Endometrial microvascular endothelial cells (primary cell): ENCODE measurements around the gene TOMM20. TPM values are rescaled to one million over a fixed set of nuclear protein-coding genes. Genes with fewer than 3 reads are reported as not detected.
"Not testable (repeated sequence)": the region's sequence is repeated elsewhere in the genome, so short reads cannot be mapped to it uniquely, and the experiment has no call there.

Source experiments
- in situ Hi-C: cut with HindIII; loops from 2 replicates; pipeline ENCODE4 v1.10.0; 2017; ENCODE audit warnings: low sequenced_read_pairs, low pct_unique_long_range_greater_than_20kb; ENCODE audit errors: inconsistent ontology term
- total RNA-seq: library from RNA; depleted of rRNA; stranded (reverse); fragments of >200 nt; gene quantifications from one replicate; pipeline ENCODE4 v1.2.3, GENCODE V29; 2015; ENCODE audit errors: inconsistent ontology term

The TOMM20 gene
- total RNA-seq: 80.5 TPM

GRCh38 chr1:235128456-235129328 lies at the start of gene TOMM20:
Gene TOMM20, minus strand, starts transcription at chr1:235128837. Its CDS starts 122 bp downstream, at chr1:235128715.
- in situ Hi-C loops: no loop called here

GRCh38 chr1:235176486-235176885 lies 47.8 kb upstream of the TOMM20 start:
- in situ Hi-C loops: no loop called here

GRCh38 chr1:235169986-235170385 lies 41.3 kb upstream of the TOMM20 start:
- in situ Hi-C loops: no loop called here

- in situ Hi-C loops: no loop called here
These were observed 39.7 kb upstream of the TOMM20 start for GRCh38 chr1:235168375-235168774.

- in situ Hi-C loops: no loop called here
These were observed 33.2 kb upstream of the TOMM20 start for GRCh38 chr1:235161685-235162327.

GRCh38 chr1:235160957-235161684 lies 32.5 kb upstream of the TOMM20 start, which contains the start of gene RBM34:
Gene RBM34, minus strand, starts transcription at chr1:235161250. Its CDS starts 24 bp downstream, at chr1:235161226.
- in situ Hi-C loops: no loop called here

- in situ Hi-C loops: no loop called here
These were observed 31.8 kb upstream of the TOMM20 start for GRCh38 chr1:235160383-235160956.

GRCh38 chr1:235159930-235160329 lies 31.3 kb upstream of the TOMM20 start:
- in situ Hi-C loops: not testable (repeated sequence)

GRCh38 chr1:235159284-235159683 lies 30.6 kb upstream of the TOMM20 start:
- in situ Hi-C loops: not testable (repeated sequence)

- in situ Hi-C loops: no loop called here
These were observed 30.0 kb upstream of the TOMM20 start for GRCh38 chr1:235158680-235159079.

- in situ Hi-C loops: no loop called here
These were observed 28.5 kb upstream of the TOMM20 start for GRCh38 chr1:235157150-235157549.

- in situ Hi-C loops: no loop called here
These were observed 28.1 kb upstream of the TOMM20 start for GRCh38 chr1:235156740-235157139.

GRCh38 chr1:235156265-235156664 lies 27.6 kb upstream of the TOMM20 start:
- in situ Hi-C loops: no loop called here

- in situ Hi-C loops: no loop called here
These were observed 23.6 kb upstream of the TOMM20 start for GRCh38 chr1:235152235-235152634.

GRCh38 chr1:235151033-235151432 lies 22.4 kb upstream of the TOMM20 start:
- in situ Hi-C loops: no loop called here

- in situ Hi-C loops: no loop called here
These were observed 21.2 kb upstream of the TOMM20 start for GRCh38 chr1:235149824-235150223.

GRCh38 chr1:235147269-235147668 lies 18.6 kb upstream of the TOMM20 start:
- in situ Hi-C loops: no loop called here

GRCh38 chr1:235145639-235146038 lies 17.0 kb upstream of the TOMM20 start:
- in situ Hi-C loops: no loop called here

- in situ Hi-C loops: no loop called here
These were observed 14.4 kb upstream of the TOMM20 start for GRCh38 chr1:235142991-235143390.
